Stimulated activated effector memory CD8-positive, alpha-beta T cell treated with anti-CD3 and anti-CD28 coated beads, Interleukin-12 subunit alpha, Interleukin-12 subunit beta, amount 100 ng/mL, for 72 hours (primary cell): ENCODE results near the gene DUOX1.

Source experiments
- ATAC-seq: fragments of 150-1000 bp; cut with Tn5 transposase; 2 replicates; pipeline ENCODE4 v1.10.0; 2021
- DNase-seq, 2 donors: peaks; one replicate each; pipeline ENCODE4 v3.0.0; 2021 to 2022; ENCODE audit warnings: low spot score in 2 of 2
- H3K27ac Mint-ChIP-seq: one replicate; pipeline ENCODE4 v1.8.0; 2022; ENCODE audit warnings: mild to moderate bottlenecking, mixed read lengths
- H3K36me3 Mint-ChIP-seq: one replicate; pipeline ENCODE4 v1.8.0; 2022; ENCODE audit warnings: mild to moderate bottlenecking, mixed read lengths
- H3K4me1 Mint-ChIP-seq: one replicate; pipeline ENCODE4 v1.8.0; 2022; ENCODE audit warnings: mixed read lengths
- H3K4me3 Mint-ChIP-seq: one replicate; pipeline ENCODE4 v1.8.0; 2022; ENCODE audit warnings: mild to moderate bottlenecking, mixed read lengths
- H3K9me3 Mint-ChIP-seq: one replicate; pipeline ENCODE4 v1.8.0; 2022; ENCODE audit warnings: mixed read lengths

Gene DUOX1

GRCh38 chr15:45179221-45179985 lies 49.6 kb downstream of the DUOX1 start:
- Mint-ChIP-seq H3K27ac (no peak overlapping the region), H3K4me3 (peak overlapping the region; percentile 21), H3K4me1 (peaks cover 36% of the 10 kb centered on the region), H3K9me3 (no peaks in the 10 kb centered on the region), H3K36me3 (peaks cover 36% of the 10 kb centered on the region)
- DNase-seq (no peak), ATAC-seq (no peak)

GRCh38 chr15:45180201-45180600 lies 50.4 kb downstream of the DUOX1 start:
- Mint-ChIP-seq H3K9me3 (no peaks in the 10 kb centered on the region), H3K4me1 (peaks cover 43% of the 10 kb centered on the region), H3K27ac (peak overlapping the region; percentile 76), H3K36me3 (peaks cover 33% of the 10 kb centered on the region), H3K4me3 (peak overlapping the region; percentile 21)
- DNase-seq (peak; percentile 47 to 79), ATAC-seq (peak; percentile 92)

GRCh38 chr15:45180648-45181436 lies 51.0 kb downstream of the DUOX1 start:
- peaks cover 27% of the 10 kb centered on the region for H3K36me3 Mint-ChIP-seq
- H3K27ac Mint-ChIP-seq: peak overlapping the region; percentile 76
- DNase-seq (no peak), ATAC-seq (no peak)
- no peaks in the 10 kb centered on the region for H3K9me3 Mint-ChIP-seq
- H3K4me3 Mint-ChIP-seq: peak overlapping the region; percentile 21
- peaks cover 48% of the 10 kb centered on the region for H3K4me1 Mint-ChIP-seq

GRCh38 chr15:45181491-45182285 lies 51.9 kb downstream of the DUOX1 start:
- H3K36me3 Mint-ChIP-seq: peaks cover 24% of the 10 kb centered on the region
- no peak overlapping the region for H3K27ac Mint-ChIP-seq
- no peak overlapping the region for H3K4me3 Mint-ChIP-seq
- ATAC-seq: no peak
- H3K9me3 Mint-ChIP-seq: no peaks in the 10 kb centered on the region
- peaks cover 56% of the 10 kb centered on the region for H3K4me1 Mint-ChIP-seq
- DNase-seq: no peak

GRCh38 chr15:45182996-45183395 lies 53.2 kb downstream of the DUOX1 start:
- Mint-ChIP-seq H3K4me3 (no peak overlapping the region), H3K4me1 (peaks cover 62% of the 10 kb centered on the region), H3K36me3 (peaks cover 18% of the 10 kb centered on the region), H3K9me3 (no peaks in the 10 kb centered on the region), H3K27ac (no peak overlapping the region)
- ATAC-seq (no peak), DNase-seq (no peak)

- peak overlapping the region; percentile 91 for H3K27ac Mint-ChIP-seq
- DNase-seq (no peak), ATAC-seq (no peak)
- peaks cover 23% of the 10 kb centered on the region for H3K36me3 Mint-ChIP-seq
- H3K4me3 Mint-ChIP-seq: no peak overlapping the region
- peaks cover 67% of the 10 kb centered on the region for H3K4me1 Mint-ChIP-seq
- H3K9me3 Mint-ChIP-seq: no peaks in the 10 kb centered on the region
Observed at GRCh38 chr15:45183511-45183910, 53.7 kb downstream of the DUOX1 start.

- H3K9me3 Mint-ChIP-seq: no peaks in the 10 kb centered on the region
- H3K27ac Mint-ChIP-seq: peak overlapping the region; percentile 91
- no peak for ATAC-seq
- H3K4me3 Mint-ChIP-seq: peak overlapping the region; percentile 88
- no peak for DNase-seq
- H3K4me1 Mint-ChIP-seq: peaks cover 71% of the 10 kb centered on the region
- H3K36me3 Mint-ChIP-seq: peaks cover 26% of the 10 kb centered on the region
Observed at GRCh38 chr15:45184562-45185041, 54.8 kb downstream of the DUOX1 start.

- Mint-ChIP-seq H3K4me1 (peaks cover 67% of the 10 kb centered on the region), H3K4me3 (peak overlapping the region; percentile 88), H3K9me3 (no peaks in the 10 kb centered on the region), H3K36me3 (peaks cover 26% of the 10 kb centered on the region), H3K27ac (peak overlapping the region; percentile 91)
- ATAC-seq (no peak), DNase-seq (no peak)
Observed at GRCh38 chr15:45185069-45185779, 55.4 kb downstream of the DUOX1 start.

GRCh38 chr15:45185903-45186770 lies 56.3 kb downstream of the DUOX1 start:
- Mint-ChIP-seq H3K36me3 (peaks cover 26% of the 10 kb centered on the region), H3K27ac (peak overlapping the region; percentile 91), H3K9me3 (no peaks in the 10 kb centered on the region), H3K4me1 (peaks cover 63% of the 10 kb centered on the region), H3K4me3 (peak overlapping the region; percentile 88)
- ATAC-seq: no peak
- no peak for DNase-seq

GRCh38 chr15:45186771-45187577 lies 57.2 kb downstream of the DUOX1 start:
- DNase-seq: no peak
- Mint-ChIP-seq H3K4me3 (peak overlapping the region; percentile 88), H3K36me3 (peaks cover 23% of the 10 kb centered on the region), H3K9me3 (no peaks in the 10 kb centered on the region), H3K4me1 (peaks cover 58% of the 10 kb centered on the region), H3K27ac (peak overlapping the region; percentile 91)
- no peak for ATAC-seq

GRCh38 chr15:45187578-45187893 lies 57.7 kb downstream of the DUOX1 start:
- Mint-ChIP-seq H3K4me1 (peaks cover 58% of the 10 kb centered on the region), H3K4me3 (peak overlapping the region; percentile 88), H3K36me3 (peaks cover 21% of the 10 kb centered on the region), H3K9me3 (no peaks in the 10 kb centered on the region), H3K27ac (peak overlapping the region; percentile 97)
- DNase-seq (no peak), ATAC-seq (no peak)

- peak within 1 kb of the TSS; percentile 88 for H3K4me3 Mint-ChIP-seq
- peaks cover 52% of the 10 kb centered on the region for H3K4me1 Mint-ChIP-seq
- ATAC-seq: peak; percentile 82
- H3K9me3 Mint-ChIP-seq: no peaks in the 10 kb centered on the region
- H3K36me3 Mint-ChIP-seq: peaks cover 21% of the 10 kb centered on the region
- DNase-seq: peak; percentile 37 to 73
- peak within 1 kb of the TSS; percentile 97 for H3K27ac Mint-ChIP-seq
Observed at GRCh38 chr15:45187894-45188830, 58.4 kb downstream of the DUOX1 start, which contains the start of gene SHF. SHF (minus strand) TSS chr15:45187966; CDS start chr15:45187951, 15 bp downstream.
